GM04503 (cell line): ENCODE data around the gene SHKBP1.
A peak's percentile ranks its signal among the peaks of the same experiment; 100 is the strongest.

ENCODE experiments used
- DNase-seq: peaks from one replicate; pipeline ENCODE4 v3.0.0-alpha.2; 2012; ENCODE audit warnings: low read depth

SHKBP1 gene

DNA sequence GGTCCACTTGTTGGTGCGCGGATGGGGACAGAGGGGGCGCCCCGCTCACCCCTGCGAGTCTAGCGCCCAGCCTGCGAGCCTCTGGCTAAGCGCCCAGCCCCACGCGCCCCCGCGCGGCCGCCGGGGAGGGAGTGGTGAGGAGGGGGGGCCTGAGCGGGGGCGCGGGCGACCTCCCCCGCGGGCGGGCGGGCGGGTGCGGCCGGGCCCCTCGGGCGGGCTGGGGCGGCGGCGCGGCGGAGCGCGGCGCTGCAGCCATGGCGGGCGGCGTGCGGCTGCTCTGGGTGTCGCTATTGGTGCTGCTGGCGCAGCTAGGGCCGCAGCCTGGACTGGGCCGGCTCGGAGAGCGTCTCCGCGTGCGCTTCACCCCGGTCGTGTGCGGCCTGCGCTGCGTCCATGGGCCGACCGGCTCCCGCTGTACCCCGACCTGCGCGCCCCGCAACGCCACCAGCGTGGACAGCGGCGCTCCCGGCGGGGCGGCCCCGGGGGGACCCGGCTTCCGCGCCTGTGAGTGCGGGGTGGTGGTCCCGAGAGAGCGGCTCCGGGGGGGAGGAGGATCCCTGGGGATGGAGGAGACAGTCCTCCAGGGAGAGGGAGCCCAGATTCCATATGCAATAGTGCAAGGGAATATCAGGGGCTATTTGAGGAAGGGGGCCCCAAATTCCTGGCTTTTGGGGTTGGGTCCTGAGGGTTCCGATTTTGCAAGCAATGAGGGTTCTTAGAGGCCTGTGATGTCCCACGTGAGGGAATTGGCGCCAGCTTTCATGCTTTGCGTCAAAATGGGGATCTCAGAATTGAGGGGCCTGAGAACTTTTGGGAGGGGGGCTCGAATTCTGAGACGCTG, 24.7 kb downstream of the SHKBP1 start, which contains the start of gene LTBP4:
TSS of gene LTBP4 (plus strand) at position 236 of the 841 bp plus-strand sequence. CDS start at position 255, 19 bp downstream.
- no peak for DNase-seq

DNA sequence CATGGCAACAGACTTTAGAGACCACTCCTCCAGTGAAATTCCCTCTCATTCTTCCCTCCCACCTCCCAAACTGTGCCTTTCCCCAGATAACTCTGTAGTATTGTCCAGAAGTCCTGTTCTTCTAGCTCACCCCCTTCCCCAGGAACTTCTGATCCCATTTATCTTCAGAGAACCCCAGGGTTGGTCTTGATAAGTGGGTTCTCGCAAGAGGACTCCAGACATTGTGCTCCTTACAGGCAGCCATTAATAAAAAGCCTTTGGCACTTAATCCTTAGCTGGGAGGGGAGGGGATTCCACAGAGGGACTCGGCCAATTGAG, 26.4 kb downstream of the SHKBP1 start:
- DNase-seq, result no peak

DNA sequence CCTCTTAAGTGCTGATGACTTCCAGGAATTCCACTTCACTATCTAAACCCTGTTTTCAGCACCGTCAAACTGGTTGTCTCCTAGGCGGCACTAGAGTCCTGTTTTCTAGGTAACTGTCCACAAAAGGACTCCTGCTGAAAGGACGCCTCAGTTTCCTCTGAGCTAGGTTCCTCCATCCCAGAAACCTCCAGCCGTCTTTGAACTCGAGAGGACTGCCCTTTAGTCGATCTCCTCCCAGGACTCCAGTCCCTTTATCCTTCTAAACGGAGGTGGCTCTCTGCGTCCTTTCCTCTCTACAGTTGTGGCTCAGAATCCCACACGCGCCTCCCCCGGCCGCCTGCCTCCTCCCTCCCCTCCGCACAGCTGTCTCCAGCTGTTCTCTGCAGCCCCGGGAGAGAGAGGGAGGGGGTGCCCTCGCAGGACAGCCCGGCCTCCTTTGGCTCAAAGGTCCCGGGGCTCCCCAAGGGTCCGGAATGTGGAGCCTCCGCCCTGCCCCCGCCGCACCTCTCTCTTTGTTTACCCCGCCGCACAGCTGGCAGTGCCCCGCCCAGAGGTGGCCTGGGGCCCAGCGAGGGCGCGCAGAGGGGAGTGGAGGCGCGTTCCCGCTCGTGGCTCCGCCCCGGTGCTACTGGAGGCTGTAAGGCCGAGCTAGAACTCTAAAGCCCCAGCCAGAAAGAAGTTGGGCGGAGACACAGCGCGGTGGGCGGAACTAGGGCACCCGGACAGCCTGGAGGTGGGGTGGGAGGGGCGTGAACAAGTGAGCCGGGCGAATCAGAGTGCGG, 26.9 kb downstream of the SHKBP1 start:
- peak; percentile 69 for DNase-seq

DNA sequence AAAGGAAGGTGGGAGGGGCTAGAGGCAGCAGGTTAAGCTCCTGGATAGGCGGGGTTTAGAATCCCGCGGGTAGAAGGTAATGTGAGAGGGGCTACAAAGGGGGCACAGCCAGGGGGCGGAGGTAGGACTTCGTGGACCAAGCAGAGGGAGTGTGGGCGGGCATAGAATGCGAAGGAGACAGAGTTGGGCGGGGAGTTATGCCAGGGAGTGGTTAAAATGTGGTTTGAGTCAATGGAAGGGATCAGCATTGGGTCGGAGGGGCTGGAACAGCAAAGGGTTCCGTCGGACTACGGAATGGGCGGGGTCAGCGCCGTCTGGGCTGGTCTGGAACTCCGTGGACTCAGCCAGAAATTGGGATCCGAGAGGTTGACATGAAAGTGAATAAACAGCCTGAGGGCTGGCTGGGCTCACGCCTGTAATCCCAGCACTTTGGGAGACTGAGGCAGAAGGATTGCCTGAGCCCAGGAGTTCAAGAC, 27.5 kb downstream of the SHKBP1 start:
- DNase-seq, result no peak

DNA sequence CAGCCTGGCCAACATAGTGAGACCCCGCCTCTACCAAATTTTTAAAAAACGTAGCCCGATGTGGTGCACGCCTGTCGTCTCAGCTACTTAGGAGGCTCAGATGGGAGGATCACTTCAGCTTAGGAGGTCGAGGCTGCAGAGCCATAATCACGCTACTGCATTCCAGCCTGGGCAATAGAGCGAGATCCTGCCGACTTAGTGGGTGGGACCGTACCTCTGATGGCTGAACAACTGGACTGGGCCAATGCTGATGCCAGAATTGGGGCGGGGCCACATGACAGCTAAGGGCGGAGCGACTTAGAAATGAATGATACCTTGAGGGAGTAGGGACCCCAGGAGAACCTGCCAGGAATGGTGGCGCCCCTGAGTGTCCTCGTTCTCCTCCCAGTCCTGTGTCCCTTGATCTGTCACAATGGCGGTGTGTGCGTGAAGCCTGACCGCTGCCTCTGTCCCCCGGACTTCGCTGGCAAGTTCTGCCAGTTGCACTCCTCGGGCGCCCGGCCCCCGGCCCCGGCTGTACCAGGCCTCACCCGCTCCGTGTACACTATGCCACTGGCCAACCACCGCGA, 28.1 kb downstream of the SHKBP1 start:
- DNase-seq, result no peak

DNA sequence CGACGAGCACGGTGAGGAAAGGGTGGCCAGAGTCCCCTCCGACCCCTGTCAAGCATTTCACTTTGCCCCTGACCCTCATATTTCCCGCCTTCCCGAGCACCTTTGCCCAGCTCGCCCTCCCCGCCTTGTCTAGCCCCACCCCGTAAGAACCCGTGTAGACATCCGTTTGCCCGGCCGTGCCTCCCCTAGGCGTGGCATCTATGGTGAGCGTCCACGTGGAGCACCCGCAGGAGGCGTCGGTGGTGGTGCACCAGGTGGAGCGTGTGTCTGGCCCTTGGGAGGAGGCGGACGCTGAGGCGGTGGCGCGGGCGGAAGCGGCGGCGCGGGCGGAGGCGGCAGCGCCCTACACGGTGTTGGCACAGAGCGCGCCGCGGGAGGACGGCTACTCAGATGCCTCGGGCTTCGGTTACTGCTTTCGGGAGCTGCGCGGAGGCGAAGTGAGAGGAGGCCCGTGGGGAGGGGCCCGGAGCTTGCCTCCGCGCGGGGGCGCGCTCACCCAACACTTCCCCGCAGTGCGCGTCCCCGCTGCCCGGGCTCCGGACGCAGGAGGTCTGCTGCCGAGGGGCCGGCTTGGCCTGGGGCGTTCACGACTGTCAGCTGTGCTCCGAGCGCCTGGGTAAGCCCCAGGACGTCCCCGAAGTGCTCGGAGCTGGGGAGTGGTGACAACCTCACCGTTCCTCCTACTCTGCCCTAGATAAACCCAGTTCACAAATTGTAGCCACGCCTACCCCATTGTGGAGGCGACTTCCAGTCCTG, 28.7 kb downstream of the SHKBP1 start:
- DNase-seq, result no peak

DNA sequence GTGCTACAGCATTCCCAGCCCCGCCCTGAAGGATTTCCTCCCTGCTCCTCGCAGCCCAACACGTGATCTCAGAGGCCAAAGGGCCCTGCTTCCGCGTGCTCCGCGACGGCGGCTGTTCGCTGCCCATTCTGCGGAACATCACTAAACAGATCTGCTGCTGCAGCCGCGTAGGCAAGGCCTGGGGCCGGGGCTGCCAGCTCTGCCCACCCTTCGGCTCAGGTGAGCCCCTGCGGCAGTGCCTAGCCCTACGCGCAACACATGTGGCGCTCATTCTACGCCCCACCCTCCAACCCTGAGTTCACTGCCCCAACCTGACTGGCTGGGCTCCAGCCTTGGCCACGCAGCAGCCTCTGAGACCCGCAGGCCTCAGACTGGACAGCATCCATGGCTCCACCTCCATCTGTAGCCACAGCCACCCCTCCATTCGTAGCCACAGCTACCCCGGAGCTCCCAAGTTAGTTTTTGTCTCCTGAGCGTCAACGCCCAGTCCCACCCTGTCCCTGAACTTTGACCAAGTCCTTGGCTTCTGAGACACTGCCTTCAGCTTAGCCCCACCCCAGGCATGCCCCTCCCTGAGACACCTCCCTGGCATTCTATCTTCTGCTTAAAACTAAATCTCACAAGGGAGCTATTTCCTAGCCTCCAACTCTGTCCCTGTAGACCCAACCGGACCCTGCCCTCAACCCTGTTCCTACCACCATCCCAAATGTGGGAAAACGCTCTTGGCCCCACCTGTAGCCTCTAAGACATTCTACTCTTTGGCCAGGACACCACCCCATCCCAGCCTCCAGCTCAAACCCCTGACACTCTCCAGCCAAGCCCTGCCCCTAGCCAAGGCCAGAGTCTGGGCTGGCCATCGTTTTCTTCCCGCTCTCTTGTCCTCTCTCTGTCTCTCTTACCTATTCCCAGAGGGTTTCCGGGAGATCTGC, 30.9 kb downstream of the SHKBP1 start:
- no peak for DNase-seq

DNA sequence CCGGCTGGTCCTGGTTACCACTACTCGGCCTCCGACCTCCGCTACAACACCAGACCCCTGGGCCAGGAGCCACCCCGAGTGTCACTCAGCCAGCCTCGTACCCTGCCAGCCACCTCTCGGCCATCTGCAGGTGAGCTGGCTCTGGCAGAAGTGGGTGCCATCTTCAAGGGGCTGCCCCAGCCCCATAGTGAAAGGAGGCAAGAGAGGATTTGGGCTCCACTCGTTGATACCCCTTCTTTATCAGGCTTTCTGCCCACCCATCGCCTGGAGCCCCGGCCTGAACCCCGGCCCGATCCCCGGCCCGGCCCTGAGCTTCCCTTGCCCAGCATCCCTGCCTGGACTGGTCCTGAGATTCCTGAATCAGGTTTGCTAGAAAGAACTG, 31.6 kb downstream of the SHKBP1 start:
- DNase-seq, result no peak

DNA sequence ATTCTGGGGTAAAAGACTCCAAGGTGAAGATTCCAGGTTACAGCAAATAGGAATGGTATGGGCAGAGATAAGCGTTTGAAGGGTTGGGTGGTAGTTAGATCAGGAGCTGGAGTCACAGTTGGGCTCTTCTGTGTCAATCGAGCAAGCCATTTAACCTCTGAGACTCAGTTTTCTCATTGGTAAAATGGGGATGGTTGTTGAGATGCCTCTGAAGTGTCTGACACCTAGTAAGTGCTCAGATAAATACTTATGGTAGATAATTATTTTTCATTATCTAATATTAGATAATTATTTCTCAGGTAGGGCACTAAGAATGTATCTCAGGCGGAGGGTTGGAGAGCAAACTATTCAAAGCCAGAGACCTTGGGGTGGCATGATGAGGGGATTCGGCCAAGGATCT, 32.3 kb downstream of the SHKBP1 start:
- no peak for DNase-seq

DNA sequence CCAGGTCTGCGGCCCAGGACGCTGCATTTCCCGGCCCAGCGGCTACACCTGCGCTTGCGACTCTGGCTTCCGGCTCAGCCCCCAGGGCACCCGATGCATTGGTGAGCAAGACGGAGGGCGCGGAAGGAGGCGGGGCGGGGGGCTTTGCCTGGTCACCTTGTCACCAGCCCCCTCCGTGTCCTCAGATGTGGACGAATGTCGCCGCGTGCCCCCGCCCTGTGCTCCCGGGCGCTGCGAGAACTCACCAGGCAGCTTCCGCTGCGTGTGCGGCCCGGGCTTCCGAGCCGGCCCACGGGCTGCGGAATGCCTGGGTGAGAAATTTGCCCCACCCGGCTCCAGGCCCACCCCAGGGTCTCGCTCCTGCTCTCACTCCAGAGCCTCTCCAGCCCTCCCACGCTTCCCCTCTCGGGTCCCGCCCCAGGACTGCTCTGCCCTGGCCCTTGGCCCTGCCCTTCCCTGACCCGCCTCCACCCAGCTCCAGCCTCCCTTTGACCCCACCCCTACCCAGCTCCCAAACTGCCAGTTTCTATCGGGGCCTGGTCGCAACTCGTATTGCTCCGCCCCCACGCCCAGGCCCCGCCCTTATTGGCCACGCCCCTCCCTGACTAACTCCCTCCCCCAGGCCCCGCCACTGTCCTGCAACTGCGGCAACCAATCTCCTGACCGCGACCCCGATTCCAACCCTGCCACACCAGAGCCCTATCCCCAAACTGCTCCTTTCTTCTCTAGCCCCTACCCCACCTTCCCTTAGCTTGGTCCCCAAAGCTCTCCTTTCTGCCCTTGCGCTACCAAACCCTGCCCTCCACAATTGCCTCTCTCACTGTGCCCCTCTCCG, 33.1 kb downstream of the SHKBP1 start:
- no peak for DNase-seq

DNA sequence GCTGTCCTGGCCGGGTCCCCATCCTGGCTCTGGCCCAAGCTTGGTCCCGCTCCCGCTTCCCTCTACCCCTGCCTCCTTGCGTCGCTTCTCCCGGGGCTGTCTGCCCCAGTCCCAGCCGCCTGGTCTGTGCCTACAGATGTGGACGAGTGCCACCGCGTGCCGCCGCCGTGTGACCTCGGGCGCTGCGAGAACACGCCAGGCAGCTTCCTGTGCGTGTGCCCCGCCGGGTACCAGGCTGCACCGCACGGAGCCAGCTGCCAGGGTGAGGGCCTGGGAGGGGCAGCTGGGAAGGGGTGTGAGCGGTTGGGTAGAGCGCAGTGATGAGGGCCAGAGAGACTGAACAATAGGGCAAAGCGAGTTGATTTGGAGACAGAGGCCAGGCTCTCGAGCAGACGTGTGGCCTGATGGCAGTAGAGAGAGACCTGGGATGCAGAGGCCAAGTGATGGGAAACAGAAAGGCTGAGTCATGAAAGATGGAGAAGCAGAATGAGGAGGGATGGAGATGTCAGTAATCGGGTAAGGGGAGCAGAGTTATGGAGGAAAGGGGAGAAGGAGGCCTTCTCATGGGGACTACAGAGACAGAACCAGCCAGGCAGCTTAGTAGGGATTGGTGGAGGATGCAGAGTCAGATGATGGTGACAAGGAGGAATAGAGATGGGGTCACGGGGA, 33.9 kb downstream of the SHKBP1 start:
- DNase-seq, result no peak

DNA sequence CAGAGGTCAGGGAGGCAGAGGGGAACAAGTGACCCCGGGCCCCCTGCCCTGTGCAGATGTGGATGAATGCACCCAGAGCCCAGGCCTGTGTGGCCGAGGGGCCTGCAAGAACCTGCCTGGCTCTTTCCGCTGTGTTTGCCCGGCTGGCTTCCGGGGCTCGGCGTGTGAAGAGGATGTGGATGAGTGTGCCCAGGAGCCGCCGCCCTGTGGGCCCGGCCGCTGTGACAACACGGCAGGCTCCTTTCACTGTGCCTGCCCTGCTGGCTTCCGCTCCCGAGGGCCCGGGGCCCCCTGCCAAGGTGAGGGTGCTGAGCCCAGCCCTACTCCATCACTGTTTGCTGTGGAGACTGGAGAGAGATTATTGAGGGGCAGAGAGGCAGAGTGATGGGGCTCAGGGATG, 34.4 kb downstream of the SHKBP1 start:
- no peak for DNase-seq

DNA sequence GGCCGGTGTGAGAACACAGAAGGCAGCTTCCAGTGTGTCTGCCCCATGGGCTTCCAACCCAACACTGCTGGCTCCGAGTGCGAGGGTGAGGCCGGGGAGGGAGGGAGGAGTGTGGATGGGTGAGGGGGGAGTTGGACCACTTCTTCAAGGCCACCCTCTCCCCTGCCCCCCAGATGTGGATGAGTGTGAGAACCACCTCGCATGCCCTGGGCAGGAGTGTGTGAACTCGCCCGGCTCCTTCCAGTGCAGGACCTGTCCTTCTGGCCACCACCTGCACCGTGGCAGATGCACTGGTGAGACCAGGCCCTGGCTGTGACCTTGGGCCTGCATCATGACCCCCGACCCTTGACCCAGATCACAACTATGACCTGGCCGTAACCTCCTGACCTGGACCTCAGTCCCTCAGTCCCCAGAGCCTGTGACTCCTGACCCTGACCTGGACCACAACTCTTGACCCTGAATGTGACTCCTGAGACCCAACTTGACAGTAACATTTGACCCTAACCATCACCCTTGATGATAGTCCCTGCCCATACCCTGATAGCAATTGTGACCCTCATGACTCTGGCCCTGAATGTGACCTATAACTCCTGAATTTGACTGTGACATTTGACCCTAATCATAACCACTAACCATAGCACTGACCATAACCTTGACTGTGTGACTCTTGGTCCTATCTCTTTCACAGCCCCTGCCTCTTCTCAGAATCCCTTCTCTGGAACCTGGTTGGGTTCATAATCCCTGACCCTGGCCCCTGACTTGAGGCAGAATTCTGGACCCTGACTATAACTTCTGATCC, 35.4 kb downstream of the SHKBP1 start:
- DNase-seq, result no peak

DNA sequence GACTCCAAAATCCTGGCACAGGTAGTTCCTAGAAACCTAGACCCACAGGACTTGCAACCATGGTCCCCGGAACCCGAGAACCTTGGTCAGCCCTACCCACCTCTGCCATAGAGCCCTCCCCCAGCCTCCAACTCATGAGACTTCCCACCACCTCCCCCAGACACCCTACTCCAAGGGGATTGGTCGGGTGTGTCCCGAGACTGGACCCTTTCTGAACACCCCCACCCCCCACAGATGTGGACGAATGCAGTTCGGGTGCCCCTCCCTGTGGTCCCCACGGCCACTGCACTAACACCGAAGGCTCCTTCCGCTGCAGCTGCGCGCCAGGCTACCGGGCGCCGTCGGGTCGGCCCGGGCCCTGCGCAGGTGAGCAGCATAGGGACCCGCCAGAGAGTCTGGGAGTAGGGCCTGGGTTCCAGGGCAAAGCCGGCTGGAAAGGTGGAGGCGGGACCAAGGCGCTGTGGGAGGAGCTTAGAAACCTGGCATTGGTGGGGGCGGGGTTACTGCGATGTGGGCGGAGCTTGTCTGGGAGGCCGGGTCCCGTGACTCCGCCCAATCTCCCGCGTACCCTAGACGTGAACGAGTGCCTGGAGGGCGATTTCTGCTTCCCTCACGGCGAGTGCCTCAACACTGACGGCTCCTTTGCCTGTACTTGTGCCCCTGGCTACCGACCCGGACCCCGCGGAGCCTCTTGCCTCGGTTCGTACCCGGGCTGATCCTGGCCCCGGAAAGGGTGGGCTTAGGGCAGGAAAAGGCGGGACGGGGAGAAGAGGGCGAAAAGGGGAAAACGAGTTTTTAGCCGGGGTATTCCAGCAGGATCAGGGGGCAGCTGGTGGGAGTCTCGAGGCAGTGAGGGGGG, 36.4 kb downstream of the SHKBP1 start:
- no peak for DNase-seq

DNA sequence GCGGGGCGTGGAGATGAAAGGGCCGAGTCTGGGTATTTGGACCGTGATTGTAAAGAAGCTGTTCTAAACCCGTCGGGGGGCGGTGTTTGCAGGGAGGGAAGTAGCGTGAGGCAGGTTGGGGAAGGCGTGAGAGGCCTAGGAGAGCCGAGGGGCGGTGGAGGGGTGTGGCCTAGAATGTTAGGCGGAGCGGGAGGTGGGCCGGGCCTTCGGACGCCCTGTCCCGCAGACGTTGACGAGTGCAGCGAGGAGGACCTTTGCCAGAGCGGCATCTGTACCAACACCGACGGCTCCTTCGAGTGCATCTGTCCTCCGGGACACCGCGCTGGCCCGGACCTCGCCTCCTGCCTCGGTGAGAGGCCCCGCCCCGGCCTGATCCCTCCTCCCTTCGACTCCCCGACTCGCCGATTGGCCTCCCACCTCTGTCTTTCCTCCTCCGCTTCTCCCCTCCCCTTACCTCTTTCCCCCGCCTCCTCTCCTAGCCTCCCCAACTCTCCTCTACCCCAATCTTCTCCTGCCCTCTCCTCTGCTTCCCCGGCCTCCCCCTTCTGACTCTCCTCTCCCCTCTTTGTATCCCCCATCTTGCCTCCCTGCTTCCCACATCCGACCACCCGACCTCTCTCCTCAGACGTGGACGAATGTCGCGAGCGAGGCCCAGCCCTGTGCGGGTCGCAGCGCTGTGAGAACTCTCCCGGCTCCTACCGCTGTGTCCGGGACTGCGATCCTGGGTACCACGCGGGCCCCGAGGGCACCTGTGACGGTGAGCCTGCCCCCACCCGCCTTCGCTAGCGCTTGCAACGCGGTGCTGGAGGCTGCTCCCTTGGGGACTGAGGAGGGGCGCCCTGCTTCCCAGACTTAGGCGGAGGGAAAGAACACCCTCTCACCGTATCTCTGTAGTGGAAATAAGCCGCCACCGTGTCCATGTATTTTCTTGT, 37.3 kb downstream of the SHKBP1 start:
- no peak for DNase-seq

DNA sequence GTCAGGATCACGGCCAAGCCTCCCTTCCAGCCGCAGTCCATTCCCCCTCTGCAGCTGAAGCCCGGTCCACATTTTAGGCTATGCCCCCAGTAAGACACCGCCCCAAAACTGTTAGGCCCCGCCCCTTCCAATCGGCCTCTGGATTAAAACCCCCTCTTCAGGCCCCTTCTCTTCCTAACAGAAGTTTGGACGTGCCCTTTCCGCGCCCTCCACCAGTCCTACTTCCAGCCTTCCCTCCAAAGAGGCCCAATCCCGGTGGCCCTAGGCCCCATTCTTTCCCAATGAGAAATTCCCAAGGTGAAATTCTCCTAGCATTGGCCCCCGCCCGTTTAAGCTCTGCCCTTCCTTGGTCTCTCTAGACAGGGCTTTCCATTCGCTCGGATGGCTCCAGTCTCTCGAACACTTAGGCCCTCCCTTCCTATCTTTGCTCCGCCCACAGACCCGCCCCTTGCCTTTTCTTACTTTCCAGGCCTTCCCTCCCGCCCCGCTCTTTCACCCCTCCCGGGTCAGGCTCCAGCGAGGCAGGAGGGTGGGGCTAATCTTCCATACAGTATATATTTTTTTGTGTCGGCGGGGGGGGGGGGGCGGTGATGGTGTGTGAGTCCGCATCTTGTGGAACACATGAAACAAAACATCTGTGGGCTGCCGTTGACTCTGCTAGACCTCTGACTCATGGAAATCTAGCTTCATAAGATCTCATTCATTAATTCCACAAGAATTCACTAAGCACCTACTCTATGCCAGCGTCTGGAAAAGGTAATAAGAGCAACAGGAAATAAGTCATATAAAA, 38.1 kb downstream of the SHKBP1 start:
- peak; percentile 86 for DNase-seq
